Islet precursor cell (in vitro differentiated cells): ENCODE results near the gene TMEM151A.

Experiments
- DNase-seq: peaks from one replicate; pipeline ENCODE4 v3.0.0-alpha.2; 2018

The TMEM151A gene

GRCh38 chr11:66325263-66325671 is 33.6 kb downstream of the TMEM151A start:
- peak; percentile 50 for DNase-seq

- peak; percentile 78 for DNase-seq
Measured at GRCh38 chr11:66326261-66327111, 34.8 kb downstream of the TMEM151A start.

GRCh38 chr11:66327171-66328030 is 35.7 kb downstream of the TMEM151A start:
- DNase-seq = peak; percentile 88

- no peak for DNase-seq
Measured at GRCh38 chr11:66328031-66328301, 36.3 kb downstream of the TMEM151A start.

GRCh38 chr11:66328302-66329144 is 36.8 kb downstream of the TMEM151A start:
- peak; percentile 91 for DNase-seq

- DNase-seq = no peak
Measured at GRCh38 chr11:66329165-66329673, 37.5 kb downstream of the TMEM151A start.

GRCh38 chr11:66330931-66331330 is 39.2 kb downstream of the TMEM151A start:
- peak; percentile 45 for DNase-seq

- no peak for DNase-seq
Measured at GRCh38 chr11:66331542-66332370, 40.1 kb downstream of the TMEM151A start.

GRCh38 chr11:66332371-66333219 is 40.9 kb downstream of the TMEM151A start:
- DNase-seq = peak; percentile 49

- peak; percentile 44 for DNase-seq
Measured at GRCh38 chr11:66333220-66333877, 41.7 kb downstream of the TMEM151A start.

- no peak for DNase-seq
Measured at GRCh38 chr11:66333896-66334604, 42.4 kb downstream of the TMEM151A start.

GRCh38 chr11:66334605-66335442 is 43.1 kb downstream of the TMEM151A start:
- peak; percentile 48 for DNase-seq

- peak; percentile 82 for DNase-seq
Measured at GRCh38 chr11:66335531-66336233, 44.0 kb downstream of the TMEM151A start.

GRCh38 chr11:66336234-66337102 is 44.8 kb downstream of the TMEM151A start, which contains the start of gene RIN1:
Gene RIN1 (minus strand): TSS chr11:66336434. CDS start chr11:66336402, 32 bp downstream.
- peak; percentile 94 for DNase-seq

- DNase-seq = peak; percentile 60
Measured at GRCh38 chr11:66337103-66337899, 45.6 kb downstream of the TMEM151A start.
